T47D (cell line): Measurements from ENCODE around the gene FBXW10B.
"Not testable (repeated sequence)": the region's sequence is repeated elsewhere in the genome, so short reads cannot be mapped to it uniquely, and the experiment has no call there.

ENCODE experiments used
- DNase-seq, 2 experiments: peaks; one replicate each; pipeline versions ENCODE4 v3.0.0 to v3.0.0-alpha.2; 2011 to 2012; ENCODE audit warnings: low read depth in 1 of 2, low spot score in 1 of 2
- in situ Hi-C: cut with HindIII; loops from 2 replicates; pipeline ENCODE4 v1.10.0; 2016; ENCODE audit warnings: low sequenced_read_pairs, low pct_unique_long_range_greater_than_20kb

Gene FBXW10B

DNA sequence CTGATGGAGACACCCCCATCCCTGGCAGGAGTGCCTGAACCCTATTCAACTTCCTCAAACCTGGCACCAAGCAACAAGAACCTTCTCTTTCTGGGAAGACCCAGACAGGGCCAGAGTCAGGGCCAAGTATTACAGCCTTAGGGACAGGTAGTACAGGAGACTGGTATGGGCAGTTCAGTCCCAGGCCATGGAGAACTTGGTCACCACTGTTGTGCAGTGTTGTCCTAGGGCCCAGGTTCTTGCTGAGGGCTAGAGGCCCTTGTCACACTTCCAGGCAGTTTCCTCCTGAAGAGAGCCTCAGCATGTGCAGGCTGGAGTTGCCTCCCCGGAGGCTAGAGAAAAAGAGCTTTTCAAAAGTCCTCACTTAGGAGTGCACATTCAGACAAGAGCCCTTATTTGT lies 28.7 kb downstream of the FBXW10B start:
- in situ Hi-C loops, DNase-seq: not testable (repeated sequence)

DNA sequence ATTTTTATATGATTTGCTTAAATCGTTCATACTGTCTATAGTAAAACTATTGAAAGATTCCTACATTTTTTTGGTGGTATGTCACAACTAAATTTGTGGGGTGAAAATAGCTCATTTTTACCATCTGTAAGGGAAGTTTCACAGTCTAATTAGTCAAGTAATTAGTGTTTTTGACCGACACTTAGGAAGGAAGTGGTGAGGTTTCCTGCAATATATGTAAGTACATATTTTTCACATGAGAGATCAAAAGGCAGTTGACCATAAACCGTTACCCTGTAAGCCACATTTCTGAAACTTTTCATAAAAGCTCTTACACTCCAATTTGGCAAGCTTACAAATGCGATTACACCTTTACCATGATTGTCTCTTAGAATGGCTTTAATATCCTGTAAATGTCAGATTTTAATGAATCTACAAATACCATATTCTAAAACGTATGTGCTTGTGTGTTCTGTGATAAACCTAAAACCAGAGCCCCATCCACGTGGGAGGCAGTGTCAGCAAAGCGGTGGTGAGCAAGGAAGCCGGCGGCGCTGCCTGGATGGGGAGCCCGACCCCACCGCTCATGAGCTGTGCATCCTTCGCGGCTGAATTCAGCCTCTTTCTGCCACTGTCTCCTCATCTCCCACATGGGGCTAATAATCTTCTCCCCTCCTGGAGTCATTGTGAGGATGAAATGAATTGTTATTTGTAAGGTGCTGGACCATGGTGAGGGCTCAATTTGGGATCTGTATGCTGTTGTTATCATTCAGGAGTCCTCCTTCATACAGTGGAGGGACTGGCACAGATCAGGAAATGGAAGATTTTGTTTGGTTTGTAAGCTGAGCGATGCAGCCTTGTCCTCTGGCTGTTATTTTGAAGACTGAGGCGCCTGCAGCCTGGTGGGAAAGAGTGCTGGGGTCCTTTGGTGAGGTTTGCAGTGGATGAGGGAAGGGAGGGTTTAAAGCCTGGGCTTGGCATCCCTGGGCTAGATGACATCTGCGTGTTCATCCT lies 29.7 kb downstream of the FBXW10B start:
- DNase-seq, in situ Hi-C loops: not testable (repeated sequence)

DNA sequence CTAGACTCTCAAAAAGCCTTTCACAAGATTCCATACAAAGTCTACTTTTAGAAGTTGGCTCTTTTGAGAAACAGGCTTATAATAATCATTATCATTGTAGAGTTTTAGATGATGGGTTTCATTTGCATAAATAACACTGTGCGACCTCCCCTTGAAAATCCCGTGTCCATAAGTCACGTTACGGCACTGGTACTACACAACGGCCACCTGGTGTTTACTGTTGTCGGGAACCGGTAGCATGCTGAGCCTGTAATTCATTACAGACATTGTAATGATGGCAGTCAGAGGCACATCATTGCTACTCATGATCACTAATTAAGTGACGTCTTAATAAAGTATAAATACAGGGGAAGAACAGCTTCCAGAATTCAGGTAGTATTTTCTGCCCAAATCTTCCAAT lies 31.5 kb downstream of the FBXW10B start:
- in situ Hi-C loops, DNase-seq: not testable (repeated sequence)

DNA sequence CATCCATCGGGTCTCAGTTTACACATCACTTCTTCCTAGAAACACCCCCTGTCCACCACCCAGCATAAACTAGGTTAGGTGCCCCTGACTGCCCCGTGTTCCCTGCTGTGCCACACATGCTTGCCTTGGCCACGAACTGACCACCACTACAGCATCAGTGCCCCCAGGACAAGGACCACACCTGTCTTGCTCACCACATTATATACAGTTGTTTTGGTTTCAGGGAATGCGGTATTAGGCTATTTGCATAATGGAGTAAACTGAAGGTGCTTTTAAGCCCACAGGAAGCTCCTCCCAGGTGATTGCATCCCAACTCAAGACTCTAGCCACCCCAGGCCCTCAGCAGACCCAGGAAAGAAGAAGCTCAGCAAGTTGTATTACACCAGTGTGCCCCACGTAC lies 36.2 kb downstream of the FBXW10B start:
- DNase-seq, in situ Hi-C loops: not testable (repeated sequence)

DNA sequence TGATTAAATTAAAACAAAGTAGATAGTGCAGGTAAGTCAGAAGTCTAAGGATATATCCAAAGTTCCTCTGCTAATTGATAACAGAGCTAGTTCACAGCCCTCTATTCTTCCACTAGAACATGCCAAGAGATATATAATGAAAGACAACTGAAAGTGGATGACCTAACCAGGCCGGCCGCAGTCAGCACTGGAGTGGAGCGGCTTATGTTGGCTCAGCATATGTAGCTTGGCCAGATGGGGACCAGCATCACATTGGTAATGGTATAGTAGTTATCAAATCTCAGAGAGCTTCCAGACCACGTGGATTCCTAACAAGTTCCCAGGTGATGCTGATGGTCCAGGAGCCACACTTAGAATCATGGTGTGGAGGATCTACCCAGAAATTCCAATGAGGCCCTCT lies 38.0 kb downstream of the FBXW10B start:
- in situ Hi-C loops, DNase-seq: not testable (repeated sequence)

DNA sequence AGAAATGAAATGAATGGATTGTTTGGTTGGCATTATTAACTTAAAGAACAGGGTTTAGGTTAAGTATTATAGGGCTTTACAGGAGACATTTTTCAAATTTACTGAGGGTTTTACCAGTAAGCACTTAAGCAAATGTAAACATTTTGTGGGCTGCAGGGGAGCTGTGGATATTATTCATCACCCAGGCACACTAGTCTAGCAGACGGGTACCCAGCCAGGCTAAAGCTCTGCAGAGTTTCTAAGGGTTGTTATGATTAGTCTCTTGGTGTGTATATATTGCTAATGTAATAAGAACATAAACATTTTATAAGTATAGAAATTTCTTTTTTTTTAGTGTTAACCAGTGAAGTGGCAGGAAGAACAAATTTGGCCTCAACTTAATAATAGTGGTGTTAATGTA lies 42.7 kb downstream of the FBXW10B start:
- DNase-seq, in situ Hi-C loops: not testable (repeated sequence)

DNA sequence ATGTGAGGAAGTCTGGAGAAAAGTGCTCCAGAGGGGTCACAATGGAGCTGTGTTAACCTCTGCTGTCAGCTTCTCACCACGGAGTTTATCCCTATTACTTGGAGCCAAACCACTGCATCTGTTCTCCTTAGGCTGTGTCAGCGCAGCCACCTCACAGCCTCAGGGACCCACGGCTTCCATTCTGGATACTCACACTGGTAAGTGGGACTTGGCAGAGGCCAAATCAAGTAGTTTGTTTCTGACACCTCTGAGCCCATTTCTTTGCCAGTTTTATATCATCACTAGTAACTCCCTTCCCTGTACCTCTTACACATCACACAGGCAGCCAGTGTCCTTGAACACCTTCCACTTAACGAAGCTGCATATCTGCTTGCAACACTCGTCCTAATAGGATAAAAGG lies 44.8 kb downstream of the FBXW10B start:
- DNase-seq, in situ Hi-C loops: not testable (repeated sequence)

DNA sequence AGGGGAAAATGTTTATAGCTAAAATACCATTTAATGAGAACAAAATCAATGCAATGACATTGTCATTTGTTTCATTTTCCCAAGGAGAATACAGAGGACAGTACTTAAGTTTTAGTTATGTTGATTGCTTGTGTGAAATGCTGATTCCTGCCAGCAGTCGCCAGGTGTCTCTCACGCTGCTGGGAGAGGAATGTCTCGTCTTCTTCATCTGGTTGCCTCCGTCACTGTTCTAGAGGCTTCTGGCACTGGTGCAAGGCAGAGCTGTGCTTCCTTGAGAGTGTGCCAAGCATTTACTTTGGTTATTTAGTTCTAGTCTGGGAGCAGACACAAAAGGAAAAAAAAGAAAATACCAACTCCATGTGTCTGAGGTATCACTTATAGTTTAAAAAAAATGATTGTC lies 45.6 kb downstream of the FBXW10B start:
- in situ Hi-C loops, result not testable (repeated sequence)
- peak in 1 of 2 experiments; percentile 43 for DNase-seq
